Keratinocyte (primary cell): ENCODE measurements around the gene GHRHR.

ENCODE experiments used
- EZH2 ChIP-seq: IDR thresholded peaks from one replicate; pipeline ENCODE4 v1.6.1; 2012; ENCODE audit warnings: inconsistent platforms, mild to moderate bottlenecking, low read length, moderate library complexity
- TF ChIP-seq, protein P1 (sequence below), 3 experiments: IDR thresholded peaks in 1 of 3; conservative IDR thresholded peaks in 1 of 3; optimal IDR thresholded peaks in 1 of 3; 2 replicates in 2 of 3; 3 replicates in 1 of 3; pipeline versions ENCODE3 to v1.5.1; 2011; ENCODE audit warnings: low read length in 3 of 3, mild to moderate bottlenecking in 3 of 3, moderate library complexity in 2 of 3, control low read depth in 1 of 3, inconsistent platforms in 1 of 3; ENCODE audit not compliant: insufficient read depth in 2 of 3; ENCODE audit errors: extremely low read depth in 1 of 3

GRCh38 chr7:30927040-30927439, 36.7 kb upstream of the GHRHR start:
- TF ChIP-seq, protein P1, sequence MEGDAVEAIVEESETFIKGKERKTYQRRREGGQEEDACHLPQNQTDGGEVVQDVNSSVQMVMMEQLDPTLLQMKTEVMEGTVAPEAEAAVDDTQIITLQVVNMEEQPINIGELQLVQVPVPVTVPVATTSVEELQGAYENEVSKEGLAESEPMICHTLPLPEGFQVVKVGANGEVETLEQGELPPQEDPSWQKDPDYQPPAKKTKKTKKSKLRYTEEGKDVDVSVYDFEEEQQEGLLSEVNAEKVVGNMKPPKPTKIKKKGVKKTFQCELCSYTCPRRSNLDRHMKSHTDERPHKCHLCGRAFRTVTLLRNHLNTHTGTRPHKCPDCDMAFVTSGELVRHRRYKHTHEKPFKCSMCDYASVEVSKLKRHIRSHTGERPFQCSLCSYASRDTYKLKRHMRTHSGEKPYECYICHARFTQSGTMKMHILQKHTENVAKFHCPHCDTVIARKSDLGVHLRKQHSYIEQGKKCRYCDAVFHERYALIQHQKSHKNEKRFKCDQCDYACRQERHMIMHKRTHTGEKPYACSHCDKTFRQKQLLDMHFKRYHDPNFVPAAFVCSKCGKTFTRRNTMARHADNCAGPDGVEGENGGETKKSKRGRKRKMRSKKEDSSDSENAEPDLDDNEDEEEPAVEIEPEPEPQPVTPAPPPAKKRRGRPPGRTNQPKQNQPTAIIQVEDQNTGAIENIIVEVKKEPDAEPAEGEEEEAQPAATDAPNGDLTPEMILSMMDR (optimal IDR thresholded peaks at IDR 0.05 in 1 of 3, IDR thresholded peaks at IDR 0.05 in 1 of 3, conservative IDR thresholded peaks at IDR 0.05 in 1 of 3; ENCODE audit: extremely low read depth in 1 of 3, insufficient read depth in 2 of 3, low read length in 3 of 3) = no peak
- no peak for TF ChIP-seq EZH2
